ENCODE results near the gene TWF1.
"Not testable (repeated sequence)": the region's sequence is repeated elsewhere in the genome, so short reads cannot be mapped to it uniquely, and the experiment has no call there.

The TWF1 gene

DNA sequence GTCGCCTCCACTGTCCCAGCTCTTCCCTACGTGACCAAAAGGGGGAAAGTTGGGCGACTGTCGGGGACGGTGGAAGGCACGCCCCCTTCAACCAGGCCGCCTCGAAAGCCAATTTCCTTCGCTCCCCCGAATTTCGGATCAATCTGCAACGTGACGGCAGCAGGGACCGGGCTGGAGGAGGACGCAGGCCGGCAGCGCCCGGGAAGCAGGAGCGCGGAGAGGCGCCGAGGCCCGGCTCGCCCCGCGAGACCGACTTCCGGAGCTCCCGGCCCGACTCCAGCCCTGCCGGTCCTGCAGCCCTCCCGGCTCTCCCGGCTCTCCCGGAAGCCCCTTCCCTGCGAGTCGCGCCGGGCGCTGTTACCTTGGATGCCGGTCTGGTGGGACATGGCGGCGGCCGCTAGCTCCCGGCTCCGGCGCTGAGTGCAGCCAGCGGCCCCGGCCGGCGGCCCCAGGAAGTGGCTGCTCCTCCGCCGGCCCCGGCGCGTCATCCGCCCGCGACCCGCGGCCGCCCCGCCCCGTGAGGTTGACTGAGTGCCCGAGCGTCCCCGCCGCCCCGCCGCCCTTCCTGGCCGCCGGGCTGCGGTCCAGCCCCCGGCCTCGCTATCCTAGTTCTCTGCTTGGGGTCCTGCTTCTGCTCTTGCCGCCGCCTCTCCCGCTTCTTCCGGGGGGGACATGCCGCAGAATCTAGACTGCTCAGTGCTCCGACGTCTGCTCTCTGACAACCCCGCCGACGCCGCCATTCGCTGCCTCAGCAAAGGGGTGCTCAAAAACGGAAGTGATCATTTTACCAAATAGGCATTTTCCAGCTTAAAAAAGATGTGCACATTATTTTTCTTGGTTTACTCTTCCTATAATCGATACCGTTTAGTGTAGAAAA lies at the start of gene TWF1:
Gene TWF1 (minus strand): TSS at position 458 of the 877 bp plus-strand sequence. CDS start 72 bp downstream, at position 386.
- no peaks in the 10 kb centered on the region for H3K9me3 ChIP-seq (ENCODE audit: control insufficient read depth, insufficient read depth, low read length)
- no CpG with 5 or more reads among the region's 89 CpGs for WGBS (ENCODE audit: insufficient coverage, insufficient read length)
- no peak for DNase-seq (ENCODE audit: low read depth, low spot score)
- H3K4me3 ChIP-seq (ENCODE audit: low read length) = peak within 1 kb of the TSS; percentile 82
- H3K27ac ChIP-seq (ENCODE audit: low read length) = no peak within 1 kb of the TSS
- no peaks in the 10 kb centered on the region for H3K27me3 ChIP-seq (ENCODE audit: control insufficient read depth, insufficient read depth, low read length)
- no peaks in the 10 kb centered on the region for H3K36me3 ChIP-seq (ENCODE audit: control insufficient read depth, insufficient read depth, low read length)
- no peaks in the 10 kb centered on the region for H3K4me1 ChIP-seq (ENCODE audit: control insufficient read depth, insufficient read depth, low read length)

- H3K9me3 ChIP-seq (ENCODE audit: control insufficient read depth, insufficient read depth, low read length) = no peaks in the 10 kb centered on the region
- no peak overlapping the region for H3K27ac ChIP-seq (ENCODE audit: low read length)
- H3K4me3 ChIP-seq (ENCODE audit: low read length) = no peak overlapping the region
- no peaks in the 10 kb centered on the region for H3K4me1 ChIP-seq (ENCODE audit: control insufficient read depth, insufficient read depth, low read length)
- DNase-seq (ENCODE audit: low read depth, low spot score) = no peak
- WGBS (ENCODE audit: insufficient coverage, insufficient read length) = no CpG with 5 or more reads among the region's 1 CpG
- no peaks in the 10 kb centered on the region for H3K27me3 ChIP-seq (ENCODE audit: control insufficient read depth, insufficient read depth, low read length)
- H3K36me3 ChIP-seq (ENCODE audit: control insufficient read depth, insufficient read depth, low read length) = no peaks in the 10 kb centered on the region
Measured at GRCh38 chr12:43852744-43853143, 46.6 kb upstream of the TWF1 start.

GRCh38 chr12:43848786-43849185 lies 42.7 kb upstream of the TWF1 start:
- Histone ChIP-seq H3K36me3 (ENCODE audit: control insufficient read depth, insufficient read depth, low read length) (no peaks in the 10 kb centered on the region), H3K9me3 (ENCODE audit: control insufficient read depth, insufficient read depth, low read length) (no peaks in the 10 kb centered on the region), H3K4me3 (ENCODE audit: low read length) (no peak overlapping the region), H3K27me3 (ENCODE audit: control insufficient read depth, insufficient read depth, low read length) (no peaks in the 10 kb centered on the region), H3K4me1 (ENCODE audit: control insufficient read depth, insufficient read depth, low read length) (no peaks in the 10 kb centered on the region), H3K27ac (ENCODE audit: low read length) (no peak overlapping the region)
- no CpG with 5 or more reads among the region's 3 CpGs for WGBS (ENCODE audit: insufficient coverage, insufficient read length)
- DNase-seq (ENCODE audit: low read depth, low spot score) = no peak

- Histone ChIP-seq H3K27ac (ENCODE audit: low read length) (no peak overlapping the region), H3K4me1 (ENCODE audit: control insufficient read depth, insufficient read depth, low read length) (no peaks in the 10 kb centered on the region), H3K9me3 (ENCODE audit: control insufficient read depth, insufficient read depth, low read length) (no peaks in the 10 kb centered on the region), H3K27me3 (ENCODE audit: control insufficient read depth, insufficient read depth, low read length) (no peaks in the 10 kb centered on the region), H3K36me3 (ENCODE audit: control insufficient read depth, insufficient read depth, low read length) (no peaks in the 10 kb centered on the region), H3K4me3 (ENCODE audit: low read length) (no peak overlapping the region)
- WGBS (ENCODE audit: insufficient coverage, insufficient read length) = no CpG with 5 or more reads among the region's 4 CpGs
- DNase-seq (ENCODE audit: low read depth, low spot score) = no peak
Measured at GRCh38 chr12:43848226-43848507, 42.0 kb upstream of the TWF1 start.

- H3K27ac ChIP-seq (ENCODE audit: low read length); H3K4me1 ChIP-seq (ENCODE audit: control insufficient read depth, insufficient read depth, low read length); H3K9me3 ChIP-seq (ENCODE audit: control insufficient read depth, insufficient read depth, low read length); H3K4me3 ChIP-seq (ENCODE audit: low read length); H3K36me3 ChIP-seq (ENCODE audit: control insufficient read depth, insufficient read depth, low read length); DNase-seq (ENCODE audit: low read depth, low spot score); H3K27me3 ChIP-seq (ENCODE audit: control insufficient read depth, insufficient read depth, low read length): not testable (repeated sequence)
- no CpG with 5 or more reads among the region's 4 CpGs for WGBS (ENCODE audit: insufficient coverage, insufficient read length)
Measured at GRCh38 chr12:43847425-43848225, 41.5 kb upstream of the TWF1 start.

DNA sequence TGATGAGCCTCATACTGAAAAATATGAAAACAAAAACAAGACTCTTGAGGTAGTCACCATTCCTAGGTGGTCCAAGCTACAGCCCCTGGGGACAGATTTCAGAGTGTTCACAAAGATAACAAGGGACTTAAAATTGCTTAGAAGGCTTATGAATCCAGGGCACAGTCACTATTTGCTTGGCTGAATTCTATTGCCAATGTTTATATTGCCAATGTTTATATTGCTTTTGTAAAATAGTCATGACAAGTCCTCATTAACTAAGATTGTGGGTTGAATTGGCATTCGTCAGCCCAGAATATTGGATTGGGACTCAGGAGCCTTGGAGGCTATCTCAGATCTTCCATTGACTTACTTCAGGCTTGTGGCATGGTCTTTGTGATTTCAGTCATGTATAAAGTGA lies 36.1 kb upstream of the TWF1 start:
- Histone ChIP-seq H3K36me3 (ENCODE audit: control insufficient read depth, insufficient read depth, low read length) (no peaks in the 10 kb centered on the region), H3K9me3 (ENCODE audit: control insufficient read depth, insufficient read depth, low read length) (no peaks in the 10 kb centered on the region), H3K4me3 (ENCODE audit: low read length) (no peak overlapping the region), H3K27me3 (ENCODE audit: control insufficient read depth, insufficient read depth, low read length) (no peaks in the 10 kb centered on the region), H3K27ac (ENCODE audit: low read length) (no peak overlapping the region), H3K4me1 (ENCODE audit: control insufficient read depth, insufficient read depth, low read length) (no peaks in the 10 kb centered on the region; the same call in 1 of the 2 replicates)
- WGBS (ENCODE audit: insufficient coverage, insufficient read length) = no CpG with 5 or more reads among the region's 1 CpG
- no peak for DNase-seq (ENCODE audit: low read depth, low spot score)

DNA sequence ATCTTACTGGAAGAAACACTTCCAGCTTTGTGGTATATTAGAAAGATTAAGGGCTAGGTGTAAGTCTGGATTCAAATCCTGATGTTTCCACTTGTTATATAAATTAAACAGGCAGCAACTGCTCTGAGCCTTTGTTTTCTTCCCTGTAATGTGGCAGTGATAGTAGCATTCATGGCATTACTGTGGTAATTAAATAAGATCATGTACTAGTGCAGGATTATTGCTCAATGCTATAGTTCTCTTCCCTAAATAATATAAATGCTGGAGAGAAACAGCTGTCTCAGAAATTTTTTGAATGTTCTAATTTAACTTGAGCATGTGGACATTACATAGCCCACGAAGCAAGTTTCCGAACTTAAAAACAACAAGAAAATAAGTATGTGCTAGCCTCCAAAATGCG lies 35.1 kb upstream of the TWF1 start:
- H3K9me3 ChIP-seq (ENCODE audit: control insufficient read depth, insufficient read depth, low read length) = no peaks in the 10 kb centered on the region
- H3K4me3 ChIP-seq (ENCODE audit: low read length) = no peak overlapping the region
- H3K36me3 ChIP-seq (ENCODE audit: control insufficient read depth, insufficient read depth, low read length) = no peaks in the 10 kb centered on the region
- no peak for DNase-seq (ENCODE audit: low read depth, low spot score)
- H3K27ac ChIP-seq (ENCODE audit: low read length) = no peak overlapping the region
- no CpG with 5 or more reads among the region's 3 CpGs for WGBS (ENCODE audit: insufficient coverage, insufficient read length)
- H3K27me3 ChIP-seq (ENCODE audit: control insufficient read depth, insufficient read depth, low read length) = peaks cover 2% of the 10 kb centered on the region; the same call in 1 of the 2 replicates
- H3K4me1 ChIP-seq (ENCODE audit: control insufficient read depth, insufficient read depth, low read length) = no peaks in the 10 kb centered on the region; the same call in 1 of the 2 replicates

- no peak overlapping the region for H3K4me3 ChIP-seq (ENCODE audit: low read length)
- DNase-seq (ENCODE audit: low read depth, low spot score) = no peak
- WGBS (ENCODE audit: insufficient coverage, insufficient read length) = no CpG with 5 or more reads among the region's 4 CpGs
- no peaks in the 10 kb centered on the region; the same call in 1 of the 2 replicates for H3K4me1 ChIP-seq (ENCODE audit: control insufficient read depth, insufficient read depth, low read length)
- H3K27ac ChIP-seq (ENCODE audit: low read length) = no peak overlapping the region
- peaks cover 4% of the 10 kb centered on the region; the same call in 1 of the 2 replicates for H3K27me3 ChIP-seq (ENCODE audit: control insufficient read depth, insufficient read depth, low read length)
- H3K9me3 ChIP-seq (ENCODE audit: control insufficient read depth, insufficient read depth, low read length) = no peaks in the 10 kb centered on the region
- H3K36me3 ChIP-seq (ENCODE audit: control insufficient read depth, insufficient read depth, low read length) = no peaks in the 10 kb centered on the region
Measured at GRCh38 chr12:43840338-43840737, 34.2 kb upstream of the TWF1 start.

DNA sequence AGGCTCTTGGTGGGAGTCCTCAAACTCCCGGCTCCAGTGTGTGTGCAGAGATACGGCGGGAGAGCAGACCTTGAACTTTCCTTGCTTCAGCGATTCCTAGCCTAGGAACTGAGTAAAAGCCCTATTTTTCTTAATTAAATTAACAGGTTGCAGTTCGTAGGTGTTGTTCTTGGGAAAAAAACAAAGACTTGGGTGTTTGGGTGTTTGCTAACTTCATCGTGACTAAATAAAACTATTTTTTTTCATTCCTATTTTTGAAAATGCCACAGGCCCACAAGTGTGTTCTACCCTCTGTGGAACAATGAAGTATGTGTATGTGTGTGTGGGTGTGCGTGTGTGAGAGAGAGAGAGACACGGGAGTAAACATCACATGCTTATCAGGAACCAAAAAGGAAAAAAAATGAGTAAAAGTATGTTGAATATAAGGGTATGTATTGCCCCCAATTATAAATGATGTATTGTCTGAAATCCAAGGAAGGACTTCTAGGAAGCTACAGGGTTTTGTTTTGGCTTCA lies 30.4 kb upstream of the TWF1 start:
- H3K27ac ChIP-seq (ENCODE audit: low read length) = no peak overlapping the region
- H3K36me3 ChIP-seq (ENCODE audit: control insufficient read depth, insufficient read depth, low read length) = no peaks in the 10 kb centered on the region
- DNase-seq (ENCODE audit: low read depth, low spot score) = no peak
- WGBS (ENCODE audit: insufficient coverage, insufficient read length) = no CpG with 5 or more reads among the region's 8 CpGs
- no peaks in the 10 kb centered on the region; the same call in 1 of the 2 replicates for H3K4me1 ChIP-seq (ENCODE audit: control insufficient read depth, insufficient read depth, low read length)
- H3K9me3 ChIP-seq (ENCODE audit: control insufficient read depth, insufficient read depth, low read length) = no peaks in the 10 kb centered on the region
- peak overlapping the region; percentile 97; the same call in 1 of the 2 replicates for H3K4me3 ChIP-seq (ENCODE audit: low read length)
- peaks cover 8% of the 10 kb centered on the region; the same call in 1 of the 2 replicates for H3K27me3 ChIP-seq (ENCODE audit: control insufficient read depth, insufficient read depth, low read length)

- no CpG with 5 or more reads among the region's 103 CpGs for WGBS (ENCODE audit: insufficient coverage, insufficient read length)
- H3K27me3 ChIP-seq (ENCODE audit: control insufficient read depth, insufficient read depth, low read length) = peaks cover 8% of the 10 kb centered on the region; the same call in 1 of the 2 replicates
- no peaks in the 10 kb centered on the region; the same call in 1 of the 2 replicates for H3K4me1 ChIP-seq (ENCODE audit: control insufficient read depth, insufficient read depth, low read length)
- peak within 1 kb of the TSS; percentile 97 for H3K4me3 ChIP-seq (ENCODE audit: low read length)
- no peaks in the 10 kb centered on the region for H3K36me3 ChIP-seq (ENCODE audit: control insufficient read depth, insufficient read depth, low read length)
- no peak within 1 kb of the TSS for H3K27ac ChIP-seq (ENCODE audit: low read length)
- no peak for DNase-seq (ENCODE audit: low read depth, low spot score)
- H3K9me3 ChIP-seq (ENCODE audit: control insufficient read depth, insufficient read depth, low read length) = no peaks in the 10 kb centered on the region
Measured at GRCh38 chr12:43835656-43836474, 29.7 kb upstream of the TWF1 start, which contains the start of gene TMEM117. TMEM117 (plus strand) TSS chr12:43836081.

Data from iPS DF 6.9 (cell line).